GM21528 (cell line): ENCODE data around the gene MAMDC2.

Experiments used
- ATAC-seq: cut with Tn5 transposase; IDR thresholded peaks from one replicate; pipeline ENCODE4 v1.9.1; 2021; ENCODE audit warnings: mild to moderate bottlenecking, moderate library complexity; ENCODE audit not compliant: unreplicated experiment, low FRiP score

MAMDC2 gene

GRCh38 chr9:70127540-70128416 lies 84.1 kb downstream of the MAMDC2 start:
- no peak for ATAC-seq

- ATAC-seq: no peak
Measured at GRCh38 chr9:70130266-70130665, 86.6 kb downstream of the MAMDC2 start.

DNA sequence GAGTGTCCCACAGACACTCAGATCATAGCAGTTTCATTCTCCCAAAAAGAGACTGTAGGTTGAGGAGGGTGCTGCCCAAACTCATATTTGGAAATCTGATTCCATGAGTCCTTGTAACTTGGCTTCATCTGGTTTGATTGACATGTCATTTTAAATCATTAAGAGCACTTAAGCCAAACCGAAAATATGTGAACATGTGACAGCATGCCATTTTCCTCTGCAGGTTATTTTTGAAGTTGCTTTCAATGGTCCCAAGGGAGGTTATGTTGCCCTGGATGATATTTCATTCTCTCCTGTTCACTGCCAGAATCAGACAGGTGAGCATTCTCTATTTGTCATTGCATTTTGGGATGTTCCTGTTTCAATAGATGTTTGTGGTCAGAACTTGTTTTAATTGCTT lies 87.6 kb downstream of the MAMDC2 start:
- no peak for ATAC-seq

GRCh38 chr9:70133253-70134208 lies 89.9 kb downstream of the MAMDC2 start:
- no peak for ATAC-seq

DNA sequence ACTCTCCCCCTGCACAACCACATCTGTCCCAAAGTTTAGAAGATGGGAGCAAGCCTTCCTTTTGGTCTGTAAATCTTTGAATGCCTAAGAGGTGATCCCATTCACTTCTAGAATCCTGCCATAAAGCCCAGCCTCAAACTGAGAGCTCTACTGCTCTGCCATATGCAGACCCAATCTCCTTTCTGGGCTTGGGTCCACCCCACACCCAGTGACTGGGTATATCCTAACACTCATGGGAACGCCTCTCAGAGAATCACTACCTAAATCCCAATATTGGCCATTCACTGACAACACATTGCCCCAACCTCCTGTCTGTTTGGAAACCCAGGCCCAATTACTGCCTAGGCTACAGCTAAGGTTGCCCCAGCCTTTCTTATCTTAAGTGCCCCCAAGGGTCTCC lies 90.7 kb downstream of the MAMDC2 start:
- no peak for ATAC-seq

- ATAC-seq: no peak
Measured at GRCh38 chr9:70135176-70135575, 91.5 kb downstream of the MAMDC2 start.

- no peak for ATAC-seq
Measured at GRCh38 chr9:70136632-70137031, 93.0 kb downstream of the MAMDC2 start.

GRCh38 chr9:70137577-70137976 lies 93.9 kb downstream of the MAMDC2 start:
- no peak for ATAC-seq

DNA sequence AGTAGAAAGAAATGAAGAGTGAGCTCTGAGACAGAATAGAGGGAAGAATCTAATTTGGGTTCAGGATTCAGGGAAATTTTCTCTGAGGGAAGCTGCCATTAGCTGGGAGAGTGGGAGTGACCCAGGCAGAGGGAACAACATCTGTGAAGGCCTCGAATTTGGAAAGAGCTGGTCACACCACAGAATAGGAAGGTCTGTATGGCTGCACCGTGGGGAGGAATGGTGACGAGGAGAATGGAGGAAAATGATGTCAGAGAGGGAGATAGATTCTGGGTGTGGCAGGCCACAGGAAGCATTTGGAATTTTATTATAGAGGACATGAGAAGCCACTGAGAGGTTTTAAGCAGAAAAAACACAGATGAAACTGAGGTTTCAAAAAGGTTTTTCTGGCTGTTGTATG lies 98.5 kb downstream of the MAMDC2 start:
- no peak for ATAC-seq

DNA sequence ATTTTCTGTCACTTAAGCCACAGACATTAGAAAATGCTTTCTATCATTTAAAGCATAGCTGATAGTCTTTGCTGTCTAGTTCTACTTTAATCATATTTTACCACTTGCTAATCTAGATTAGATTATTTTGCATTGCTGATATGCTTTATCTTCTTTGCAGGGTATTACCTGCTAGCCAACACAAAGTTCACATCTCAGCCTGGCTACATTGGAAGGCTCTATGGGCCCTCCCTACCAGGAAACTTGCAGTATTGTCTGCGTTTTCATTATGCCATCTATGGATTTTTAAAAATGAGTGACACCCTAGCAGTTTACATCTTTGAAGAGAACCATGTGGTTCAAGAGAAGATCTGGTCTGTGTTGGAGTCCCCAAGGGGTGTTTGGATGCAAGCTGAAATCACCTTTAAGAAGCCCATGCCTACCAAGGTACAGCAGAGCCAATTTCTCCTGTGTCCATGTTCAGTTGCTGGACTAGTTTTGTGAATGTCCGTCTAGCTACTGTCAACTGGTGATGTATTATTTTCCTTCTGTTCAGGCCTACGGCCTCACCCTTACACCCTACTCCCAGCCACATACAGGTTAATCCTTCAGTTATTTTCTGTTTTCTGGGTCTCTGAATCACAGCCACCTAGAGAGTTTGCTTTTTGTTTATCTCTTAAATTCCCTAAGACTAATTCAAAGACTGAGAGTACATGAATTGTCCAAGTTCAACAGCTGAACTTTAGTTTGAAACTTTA lies 99.9 kb downstream of the MAMDC2 start:
- ATAC-seq: no peak

- ATAC-seq: no peak
Measured at GRCh38 chr9:70144131-70144503, 100.5 kb downstream of the MAMDC2 start.

- no peak for ATAC-seq
Measured at GRCh38 chr9:70145981-70146380, 102.3 kb downstream of the MAMDC2 start.

GRCh38 chr9:70147196-70147595 lies 103.5 kb downstream of the MAMDC2 start:
- no peak for ATAC-seq

GRCh38 chr9:70147651-70148050 lies 104.0 kb downstream of the MAMDC2 start:
- ATAC-seq: no peak

DNA sequence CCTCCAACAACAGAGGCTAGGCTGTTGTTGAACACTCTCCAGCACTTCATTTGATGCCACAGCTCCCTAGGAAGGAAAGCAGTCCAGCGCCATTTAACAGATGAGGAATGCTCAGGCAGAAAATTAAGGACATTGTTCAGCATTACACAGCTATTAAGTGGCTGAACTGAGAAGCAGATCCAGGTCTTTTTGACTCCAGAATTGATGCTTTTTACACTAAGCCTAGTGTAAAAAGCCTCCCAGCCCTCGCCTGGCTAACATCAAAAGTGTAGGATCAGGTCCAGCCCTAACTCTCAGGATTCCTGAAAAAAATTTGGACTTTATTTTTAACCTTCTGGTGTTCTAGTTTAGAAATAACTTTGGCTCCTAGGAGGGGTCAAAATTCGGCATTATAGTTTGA lies 108.7 kb downstream of the MAMDC2 start:
- no peak for ATAC-seq

GRCh38 chr9:70156729-70157128 lies 113.1 kb downstream of the MAMDC2 start:
- ATAC-seq: no peak

DNA sequence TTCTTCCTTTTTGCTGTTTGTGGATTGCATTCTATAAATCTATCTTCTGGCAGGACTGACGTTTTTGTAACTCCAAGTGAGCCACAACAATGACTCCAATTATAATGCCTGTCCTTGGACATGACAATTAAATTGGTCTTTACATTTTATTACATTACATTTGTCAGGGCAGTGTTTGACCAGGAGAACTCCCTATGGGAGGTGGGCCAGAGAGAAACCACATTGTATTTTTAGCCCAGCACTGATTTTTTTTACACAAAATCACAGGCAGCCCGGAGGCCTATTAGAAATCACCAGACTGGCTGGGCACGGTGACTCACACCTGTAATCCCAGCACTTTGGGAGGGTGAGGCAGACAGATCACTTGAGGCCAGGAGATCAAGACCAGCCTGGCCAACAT lies 116.0 kb downstream of the MAMDC2 start:
- no peak for ATAC-seq

- no peak for ATAC-seq
Measured at GRCh38 chr9:70160686-70161600, 117.3 kb downstream of the MAMDC2 start.

- no peak for ATAC-seq
Measured at GRCh38 chr9:70165006-70165602, 121.5 kb downstream of the MAMDC2 start.
